GM18951 (cell line): Measurements from ENCODE around the gene NBEA.

Source experiments
- POLR2A ChIP-seq: IDR thresholded peaks from 4 replicates; pipeline ENCODE4 v1.6.1; 2011; ENCODE audit warnings: mild to moderate bottlenecking; ENCODE audit not compliant: insufficient read length, insufficient read depth; ENCODE audit errors: extremely low read depth
- in situ Hi-C: fragments of 300-500 bp; cut with MboI; formaldehyde crosslinking; loops from one replicate; pipeline ENCODE4 v1.12.0; 2022; ENCODE audit warnings: low sequenced_read_pairs, mixed read lengths, inconsistent platforms; ENCODE audit not compliant: unreplicated experiment

Gene NBEA

DNA sequence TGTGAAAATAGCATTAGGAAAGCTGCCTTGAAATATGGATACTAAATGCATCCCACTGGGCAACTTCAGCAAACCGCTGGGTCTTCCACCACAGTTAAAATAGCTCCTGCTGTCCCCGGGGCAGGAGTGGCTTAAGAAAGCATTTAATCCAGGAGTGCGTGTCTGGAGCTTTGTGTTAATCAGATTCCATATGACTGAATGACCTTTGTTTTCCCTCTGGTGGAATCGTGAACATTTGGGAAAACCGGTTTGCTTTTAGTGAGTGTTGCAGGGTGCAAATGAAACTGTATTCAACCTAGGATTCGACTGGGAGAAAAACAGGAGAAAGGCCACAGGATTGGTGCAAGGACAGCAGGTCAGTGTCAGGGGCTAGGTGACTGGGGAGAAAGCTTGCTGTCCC, 772.1 kb downstream of the NBEA start:
- in situ Hi-C loops, result no loop called here
- no peak for TF ChIP-seq POLR2A

DNA sequence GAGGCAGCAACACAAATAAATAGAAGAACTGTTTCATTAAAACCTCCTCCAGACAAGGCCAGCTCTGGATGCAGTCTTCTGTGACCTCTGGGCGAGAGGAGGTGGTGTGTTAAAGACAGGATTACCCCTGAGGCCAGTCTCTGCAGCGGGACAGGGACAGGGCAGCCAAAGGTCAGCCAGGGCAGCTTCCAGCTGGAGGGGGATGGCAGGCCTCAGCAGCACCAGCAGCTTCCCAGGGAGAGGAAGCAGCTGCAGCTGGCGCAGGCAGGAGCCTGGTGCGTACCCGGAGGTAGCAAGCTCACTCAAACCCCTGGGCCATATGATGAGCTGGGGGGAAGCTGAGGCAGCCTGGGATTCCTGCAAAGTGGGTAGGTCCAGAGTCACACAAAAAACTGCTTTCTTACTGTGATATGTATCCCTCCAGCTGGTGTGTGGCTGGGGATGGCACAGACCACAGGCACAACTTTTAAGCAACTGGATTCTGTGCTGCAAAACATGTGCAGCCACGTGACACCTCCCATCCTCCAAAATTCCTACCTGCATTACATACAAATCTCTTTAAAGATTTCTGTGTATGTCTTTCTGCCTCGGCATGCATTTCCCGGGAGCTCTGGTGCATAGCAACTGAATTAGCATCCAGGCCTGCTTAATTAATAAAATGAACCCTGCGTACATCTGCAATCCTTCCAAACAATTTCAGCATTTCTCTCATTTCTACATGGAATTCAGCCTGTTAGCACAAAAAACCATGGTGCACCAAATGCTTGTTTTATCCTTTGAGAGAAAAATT, 772.7 kb downstream of the NBEA start:
- TF ChIP-seq POLR2A, result no peak
- in situ Hi-C loops, result no loop called here

DNA sequence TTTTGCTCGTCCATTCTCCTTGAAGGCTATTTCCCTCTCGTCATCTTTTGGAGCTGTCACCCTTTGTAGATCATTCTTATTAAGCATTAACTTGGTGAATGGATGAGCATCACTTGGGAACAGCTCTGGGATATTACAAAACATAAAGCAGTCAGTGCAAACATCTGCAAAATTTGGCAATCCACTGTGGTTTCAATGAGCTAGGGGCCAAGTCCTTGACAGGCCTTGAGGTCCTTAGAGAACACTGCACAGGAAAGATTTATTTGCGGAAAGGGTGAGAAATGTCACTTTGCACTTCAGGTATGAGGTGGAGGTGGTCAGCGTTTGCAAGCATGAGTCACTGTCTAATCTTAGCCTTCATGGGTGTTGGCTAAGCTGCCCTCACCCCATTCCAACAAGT, 774.1 kb downstream of the NBEA start:
- in situ Hi-C loops, result no loop called here
- no peak for TF ChIP-seq POLR2A

DNA sequence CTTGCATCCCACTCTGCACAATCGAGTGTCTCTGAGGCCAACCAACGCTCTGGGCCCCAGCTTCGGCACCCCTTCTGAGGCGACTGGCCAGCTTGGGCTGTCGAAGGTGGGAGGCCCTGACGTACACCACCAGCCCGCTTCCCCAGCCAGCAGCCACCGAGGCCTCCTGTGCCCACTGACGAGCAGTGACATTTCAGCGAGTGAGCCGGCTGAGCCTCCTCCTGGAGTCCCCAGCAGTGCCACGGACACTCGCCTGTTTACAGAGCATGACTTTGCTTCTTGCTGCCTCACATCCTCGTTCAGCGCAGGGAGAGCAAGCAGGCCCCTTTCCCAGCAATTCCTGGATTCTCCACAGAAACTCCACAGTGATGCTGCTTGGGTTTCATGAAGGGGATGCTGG, 774.7 kb downstream of the NBEA start:
- TF ChIP-seq POLR2A, result no peak
- in situ Hi-C loops, result no loop called here

DNA sequence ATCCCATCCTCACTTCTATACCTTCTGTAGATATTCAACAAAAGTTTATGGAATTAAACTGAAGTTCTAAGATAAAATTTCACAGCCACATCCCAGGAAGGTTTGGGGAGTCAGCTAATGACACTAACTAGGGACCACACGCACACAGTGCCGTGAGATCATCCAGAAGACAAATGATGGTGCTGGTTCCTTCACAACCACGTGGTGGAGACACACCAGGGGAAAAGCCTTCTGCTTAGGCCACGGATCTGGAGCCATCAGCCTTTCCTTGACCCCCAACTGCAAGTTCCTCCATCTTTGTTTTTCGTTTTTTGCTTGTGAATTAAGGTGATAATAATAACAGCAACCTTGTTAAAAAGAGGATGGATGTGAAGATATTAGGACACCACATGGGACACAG, 776.0 kb downstream of the NBEA start:
- no peak for TF ChIP-seq POLR2A
- in situ Hi-C loops, result no loop called here

DNA sequence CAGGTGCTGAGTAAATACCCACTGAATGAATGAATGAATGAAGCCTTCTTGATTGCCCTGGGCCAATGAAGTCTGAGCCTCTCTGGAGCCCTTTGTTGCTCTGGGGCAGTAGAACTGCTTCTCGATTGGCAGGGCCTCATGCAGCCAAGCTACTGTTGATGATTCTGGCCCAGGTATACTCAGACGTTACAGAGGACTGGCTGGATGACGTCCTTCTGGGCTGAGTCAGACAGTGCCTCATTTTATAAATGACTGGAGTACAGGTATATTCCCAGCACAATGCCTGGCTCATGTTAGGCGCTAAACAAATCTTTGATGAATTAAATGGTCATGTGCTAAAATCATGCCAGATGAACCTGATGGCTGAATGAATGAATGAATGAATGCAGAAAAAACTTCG, 778.2 kb downstream of the NBEA start:
- no peak for TF ChIP-seq POLR2A
- in situ Hi-C loops, result no loop called here

DNA sequence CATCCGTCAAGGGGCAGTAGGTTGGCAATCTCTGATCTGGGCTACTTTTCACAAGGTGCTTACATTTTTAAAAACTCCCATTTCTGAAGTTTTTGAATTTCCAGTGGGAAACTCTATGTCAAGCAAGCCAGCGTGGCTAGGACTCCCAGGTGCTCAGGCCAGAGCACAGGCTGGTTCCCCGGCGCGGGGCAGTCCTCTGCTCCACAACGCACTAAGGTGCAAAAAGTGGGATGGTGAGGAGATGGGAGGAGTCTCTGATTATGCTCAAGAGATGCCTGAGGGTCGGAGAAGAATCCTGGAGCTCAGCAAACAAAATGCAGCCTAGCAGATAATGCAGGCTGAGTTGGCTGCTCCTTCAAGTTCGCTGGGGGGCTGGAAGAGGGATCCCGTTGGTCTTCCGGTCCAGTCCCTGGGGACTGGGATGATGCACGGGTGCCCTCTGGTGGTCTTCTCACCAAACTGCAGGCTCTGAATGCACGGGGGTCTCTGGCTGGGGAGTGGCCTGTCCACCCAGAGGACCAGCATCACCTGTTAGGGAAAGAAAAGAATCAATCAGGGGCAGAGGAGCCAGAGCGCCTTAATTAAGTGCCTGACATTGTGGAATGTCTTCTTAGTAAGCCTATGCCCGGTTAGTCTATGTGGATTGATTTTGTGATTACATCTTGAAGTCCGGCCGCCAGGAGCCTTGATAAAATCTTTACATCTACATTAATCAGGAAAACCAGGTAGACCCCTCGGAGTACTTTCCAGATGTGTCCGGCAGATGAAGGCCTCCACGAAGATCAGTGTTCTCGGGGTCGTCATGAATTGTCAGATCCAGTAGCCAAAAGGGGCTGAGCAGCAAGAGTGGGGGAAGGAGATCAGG, 778.9 kb downstream of the NBEA start:
- in situ Hi-C loops, result no loop called here

More for the DNA sequence above, 778.9 kb downstream of the NBEA start:
- no peak for TF ChIP-seq POLR2A
